Lower leg skin (tissue), 3 donors: Measurements from ENCODE around the gene UBIAD1.

Experiments
- CTCF ChIP-seq, 3 donors: fragments of 450-650 bp; IDR thresholded peaks; one replicate each; pipeline ENCODE4 v1.5.1; 2016; ENCODE audit warnings: antibody characterized with exemption in 3 of 3, mild to moderate bottlenecking in 3 of 3, moderate library complexity in 2 of 3
- POLR2A ChIP-seq, 2 donors: fragments of 450-650 bp; IDR thresholded peaks; one replicate each; pipeline ENCODE4 v1.6.1; 2016 to 2017; ENCODE audit warnings: antibody characterized with exemption in 2 of 2, mild to moderate bottlenecking in 1 of 2, moderate library complexity in 1 of 2

DNA sequence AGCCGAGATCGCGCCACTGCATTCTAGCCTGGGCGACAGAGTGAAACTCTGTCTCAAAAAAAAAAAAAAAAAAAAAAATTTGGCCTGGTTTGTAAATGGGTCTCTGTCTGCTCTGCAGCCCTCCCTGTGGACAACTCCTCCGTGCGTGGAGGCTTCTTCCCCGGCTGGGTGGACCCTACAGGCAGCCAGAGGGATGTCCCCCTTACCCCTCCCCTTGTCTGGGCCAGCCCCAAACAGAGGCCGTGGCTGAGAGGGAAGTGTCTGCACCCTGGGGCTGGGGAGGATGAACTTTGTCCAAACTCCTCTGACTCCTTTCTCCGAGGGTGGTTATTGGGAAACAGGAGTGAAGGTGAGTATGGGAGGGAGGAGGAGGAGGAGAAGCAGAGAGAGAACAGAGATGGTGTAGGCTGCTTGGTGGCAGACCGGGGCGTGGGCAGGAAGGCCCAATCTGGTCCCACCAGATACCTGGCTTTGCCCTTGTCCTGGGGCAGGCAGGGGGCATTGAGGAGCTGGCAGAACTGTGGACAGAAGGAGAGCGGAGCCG lies 61.3 kb downstream of the UBIAD1 start:
- TF ChIP-seq CTCF (IDR thresholded peaks at IDR 0.05): no peak
- no peak for TF ChIP-seq POLR2A (IDR thresholded peaks at IDR 0.05)
